ENCODE measurements around the gene GRK6.

GRCh38 chr5:177442066-177442826 lies 15.8 kb downstream of the GRK6 start:
- TF ChIP-seq EP300 (IDR thresholded peaks at IDR 0.05) (no peak), CTCF (IDR thresholded peaks at IDR 0.05) (no peak), POLR2A (IDR thresholded peaks at IDR 0.05; ENCODE audit: low read depth) (no peak), POLR2AphosphoS5 (IDR thresholded peaks at IDR 0.05) (no peak)
